Liver (tissue), 9 donors: ENCODE data around the gene PHF20. TPM values are rescaled to one million over a fixed set of nuclear protein-coding genes. Genes with fewer than 3 reads are reported as not detected.

Source experiments
- DNase-seq: peaks from one replicate; pipeline ENCODE4 v3.0.0-alpha.2; 2017; ENCODE audit warnings: low spot score
- H3K27ac ChIP-seq, 2 donors: one replicate each; pipeline ENCODE4 v1.7.0; 2013; ENCODE audit warnings: inconsistent platforms in 2 of 2, low read length in 2 of 2, control low read depth in 1 of 2, low read depth in 1 of 2, mild to moderate bottlenecking in 1 of 2
- H3K27me3 ChIP-seq, 4 donors: one replicate each; pipeline versions ENCODE4 v1.6.1 to v1.7.0; 2013; ENCODE audit warnings: low read length in 3 of 4, inconsistent platforms in 1 of 4, mild to moderate bottlenecking in 1 of 4, moderate library complexity in 1 of 4; ENCODE audit not compliant: control insufficient read depth in 4 of 4, insufficient read depth in 4 of 4
- H3K36me3 ChIP-seq, 4 donors: one replicate each; pipeline versions ENCODE4 v1.6.1 to v1.7.0; 2013; ENCODE audit warnings: low read length in 3 of 4, mild to moderate bottlenecking in 3 of 4, low read depth in 1 of 4, moderate library complexity in 1 of 4; ENCODE audit not compliant: control insufficient read depth in 4 of 4, insufficient read depth in 3 of 4
- H3K4me1 ChIP-seq, 4 donors: one replicate each; pipeline versions ENCODE4 v1.6.1 to v1.7.0; 2013; ENCODE audit warnings: low read length in 3 of 4, mild to moderate bottlenecking in 3 of 4, moderate library complexity in 1 of 4; ENCODE audit not compliant: control insufficient read depth in 4 of 4, insufficient read depth in 4 of 4
- H3K4me3 ChIP-seq, 3 donors: one replicate each; pipeline versions ENCODE4 v1.6.1 to v1.7.0; 2013; ENCODE audit warnings: low read length in 3 of 3, control low read depth in 1 of 3, low read depth in 1 of 3, mild to moderate bottlenecking in 1 of 3
- H3K9ac ChIP-seq, 2 donors: one replicate each; pipeline ENCODE4 v1.7.0; 2013; ENCODE audit warnings: low read length in 2 of 2, mild to moderate bottlenecking in 2 of 2, moderate library complexity in 2 of 2, control low read depth in 1 of 2, low read depth in 1 of 2
- H3K9me3 ChIP-seq, 4 donors: one replicate each; pipeline versions ENCODE4 v1.6.1 to v1.7.0; 2013; ENCODE audit warnings: low read length in 3 of 4; ENCODE audit not compliant: control insufficient read depth in 4 of 4
- CTCF ChIP-seq: fragments of 150-350 bp; IDR thresholded peaks from 2 replicates; pipeline ENCODE4 v1.5.1; 2017; ENCODE audit warnings: improper control_type of control experiment, low read depth, low read length; ENCODE audit not compliant: missing input control
- EGR1 ChIP-seq, 2 donors: IDR thresholded peaks; 2 replicates each; pipeline ENCODE4 v1.6.1; 2016 to 2018; ENCODE audit warnings: antibody characterized with exemption in 2 of 2, low read depth in 2 of 2
- FOXA1 ChIP-seq: IDR thresholded peaks from 2 replicates; pipeline ENCODE4 v1.6.1; 2016; ENCODE audit warnings: antibody characterized with exemption
- FOXA2 ChIP-seq: IDR thresholded peaks from 2 replicates; pipeline ENCODE4 v1.6.1; 2016; ENCODE audit warnings: antibody characterized with exemption
- HNF4G ChIP-seq: IDR thresholded peaks from 2 replicates; pipeline ENCODE4 v1.6.1; 2016; ENCODE audit warnings: antibody characterized with exemption
- JUND ChIP-seq, 2 donors: IDR thresholded peaks; 2 replicates each; pipeline ENCODE4 v1.6.1; 2016; ENCODE audit warnings: antibody characterized with exemption in 2 of 2
- MAX ChIP-seq: IDR thresholded peaks from 2 replicates; pipeline ENCODE4 v1.6.1; 2016; ENCODE audit warnings: antibody characterized with exemption
- NR2F2 ChIP-seq: IDR thresholded peaks from 2 replicates; pipeline ENCODE4 v1.6.1; 2016; ENCODE audit warnings: antibody characterized with exemption
- RAD21 ChIP-seq, 2 donors: IDR thresholded peaks; 2 replicates each; pipeline ENCODE4 v1.6.1; 2016; ENCODE audit warnings: antibody characterized with exemption in 2 of 2, mild to moderate bottlenecking in 2 of 2
- REST ChIP-seq: IDR thresholded peaks from 2 replicates; pipeline ENCODE4 v1.6.1; 2016; ENCODE audit warnings: antibody characterized with exemption, mild to moderate bottlenecking
- SP1 ChIP-seq: IDR thresholded peaks from 2 replicates; pipeline ENCODE4 v1.6.1; 2018; ENCODE audit warnings: antibody characterized with exemption, mild to moderate bottlenecking
- ZBTB33 ChIP-seq: IDR thresholded peaks from 2 replicates; pipeline ENCODE4 v1.6.1; 2016; ENCODE audit warnings: antibody characterized with exemption
- WGBS: extraction: QIAGEN DNeasy Blood & Tissue Kit; methylation state at CpG from one replicate; pipeline ENCODE4 v1.1.7; 2013; 5-methylcytosine and 5-hydroxymethylcytosine counted together
- polyA plus RNA-seq, 2 donors: library from polyadenylated mRNA; stranded (reverse) in 1 of 2; unstranded in 1 of 2; fragments of 200-250 nt in 1 of 2; fragments of >200 nt in 1 of 2; fragmentation: Nextera tagmentation in 1 of 2; extraction: Ambion mirVana in 1 of 2; gene quantifications; one replicate each; pipeline versions ENCODE4 v1.2.1 to v1.2.3, GENCODE V29; 2013 to 2015
- total RNA-seq, 2 donors: library from RNA; depleted of rRNA; stranded (reverse); fragments of >200 nt; gene quantifications; one replicate each; pipeline ENCODE4 v1.2.3, GENCODE V29; 2014
- donor health status: healthy.
- donor health status: healthy.
- donor health status: healthy.
- donor health status: healthy.
- donor health status: healthy.

The PHF20 gene
- total and polyA plus RNA-seq, 4 donors: 5.1 to 11.7 (median 10.3) TPM

GRCh38 chr20:35920523-35920922 lies 148.7 kb downstream of the PHF20 start:
- Histone ChIP-seq H3K4me1 (no peaks in the 10 kb centered on the region), H3K27me3 (no peaks in the 10 kb centered on the region), H3K4me3 (no peak overlapping the region), H3K27ac (no peak overlapping the region), H3K9me3 (no peaks in the 10 kb centered on the region), H3K36me3 (peaks cover 4 to 41% (median 23%) of the 10 kb centered on the region in 4 donors), H3K9ac (no peak overlapping the region)
- WGBS: 98% methylated on average over 3 of the region's 3 CpGs
- no peak for DNase-seq
- no peak for TF ChIP-seq JUND (IDR thresholded peaks at IDR 0.05)
- no peak for TF ChIP-seq HNF4G
- TF ChIP-seq FOXA2: no peak
- TF ChIP-seq NR2F2: no peak
- no peak for TF ChIP-seq EGR1 (IDR thresholded peaks at IDR 0.05; ENCODE audit: low read depth in 2 of 2)
- TF ChIP-seq FOXA1: no peak
- TF ChIP-seq ZBTB33: no peak
- TF ChIP-seq SP1: no peak
- TF ChIP-seq MAX: no peak
- TF ChIP-seq RAD21 (IDR thresholded peaks at IDR 0.05): no peak
- TF ChIP-seq CTCF: no peak
- no peak for TF ChIP-seq REST

- Histone ChIP-seq H3K27ac (no peak overlapping the region), H3K4me1 (no peaks in the 10 kb centered on the region), H3K9ac (no peak overlapping the region), H3K4me3 (no peak overlapping the region), H3K9me3 (no peaks in the 10 kb centered on the region), H3K27me3 (no peaks in the 10 kb centered on the region), H3K36me3 (peaks cover 1 to 46% (median 21%) of the 10 kb centered on the region in 4 donors)
- DNase-seq: no peak
- WGBS: 94% methylated on average over 2 of the region's 2 CpGs
- TF ChIP-seq REST (no peak), MAX (no peak)
Measured at GRCh38 chr20:35929301-35929700, 157.5 kb downstream of the PHF20 start.
